HG02884 (cell line): ENCODE results near the gene ANKRD13D.

ENCODE experiments used
- ATAC-seq: cut with Tn5 transposase; IDR thresholded peaks from one replicate; pipeline ENCODE4 v1.9.1; 2021; ENCODE audit warnings: mild to moderate bottlenecking, moderate library complexity; ENCODE audit not compliant: unreplicated experiment

Gene ANKRD13D

DNA sequence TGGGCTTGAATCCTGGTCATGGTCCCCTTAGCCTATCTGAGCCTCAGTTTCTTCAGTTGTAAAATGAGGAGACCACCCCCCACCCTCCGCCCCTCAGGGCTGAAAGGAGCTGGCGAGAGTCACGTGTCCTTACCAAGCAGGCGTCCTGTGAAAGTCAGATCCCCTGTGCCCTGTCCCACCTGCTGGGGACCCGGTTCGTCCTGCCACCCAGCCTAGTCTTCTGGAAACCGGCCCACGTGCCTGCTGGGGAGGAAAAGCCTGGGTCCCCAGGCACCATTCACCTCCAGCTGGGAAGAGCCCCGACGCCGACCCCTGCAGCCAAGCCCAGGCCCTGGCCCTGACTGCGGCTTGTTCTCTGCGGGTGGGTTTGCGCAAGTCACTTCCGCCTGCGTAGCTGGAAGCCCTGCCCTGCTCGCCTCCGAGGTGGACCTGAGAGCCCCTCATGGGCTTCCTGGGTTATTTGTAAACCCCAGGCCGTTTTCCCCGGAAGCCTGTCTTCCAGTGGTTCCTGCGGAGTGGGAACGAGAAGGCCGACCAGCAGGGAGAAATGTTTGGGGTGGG lies 13.5 kb downstream of the ANKRD13D start:
- no peak for ATAC-seq

DNA sequence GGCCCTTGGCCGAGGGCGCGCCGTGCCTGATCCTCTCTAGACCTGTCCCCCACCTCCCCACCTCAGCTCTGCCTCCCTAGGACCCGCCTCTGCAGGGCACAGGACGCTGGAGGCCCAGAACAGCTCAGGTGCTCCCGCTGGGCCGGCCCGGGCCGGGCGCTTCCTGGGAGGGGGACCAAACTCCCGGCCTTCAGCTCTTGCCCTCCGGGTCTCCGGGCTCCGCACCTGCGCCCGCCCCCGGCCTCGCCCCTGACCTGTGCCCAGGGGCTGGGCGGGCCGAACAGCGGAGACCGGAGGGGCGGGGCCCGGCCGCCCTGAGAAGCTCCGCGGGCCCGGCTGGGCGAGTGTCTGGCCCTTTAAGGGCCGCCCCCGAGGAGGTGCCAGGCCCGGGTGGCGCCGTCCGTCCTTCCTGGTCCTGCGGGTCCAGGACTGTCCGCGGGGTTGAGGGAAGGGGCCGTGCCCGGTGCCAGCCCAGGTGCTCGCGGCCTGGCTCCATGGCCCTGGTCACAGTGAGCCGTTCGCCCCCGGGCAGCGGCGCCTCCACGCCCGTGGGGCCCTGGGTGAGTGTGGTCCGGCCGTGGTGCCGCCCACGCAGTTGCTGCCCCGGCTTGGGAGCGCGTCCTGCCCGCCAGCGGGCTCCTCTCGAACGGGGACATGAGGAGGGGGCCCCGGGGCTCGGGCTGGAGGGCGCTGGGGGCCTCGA lies 14.2 kb downstream of the ANKRD13D start, which contains the start of gene SSH3:
TSS of gene SSH3 (plus strand) at position 399 of the 703 bp plus-strand sequence. CDS start at position 495, 96 bp downstream.
- no peak for ATAC-seq

DNA sequence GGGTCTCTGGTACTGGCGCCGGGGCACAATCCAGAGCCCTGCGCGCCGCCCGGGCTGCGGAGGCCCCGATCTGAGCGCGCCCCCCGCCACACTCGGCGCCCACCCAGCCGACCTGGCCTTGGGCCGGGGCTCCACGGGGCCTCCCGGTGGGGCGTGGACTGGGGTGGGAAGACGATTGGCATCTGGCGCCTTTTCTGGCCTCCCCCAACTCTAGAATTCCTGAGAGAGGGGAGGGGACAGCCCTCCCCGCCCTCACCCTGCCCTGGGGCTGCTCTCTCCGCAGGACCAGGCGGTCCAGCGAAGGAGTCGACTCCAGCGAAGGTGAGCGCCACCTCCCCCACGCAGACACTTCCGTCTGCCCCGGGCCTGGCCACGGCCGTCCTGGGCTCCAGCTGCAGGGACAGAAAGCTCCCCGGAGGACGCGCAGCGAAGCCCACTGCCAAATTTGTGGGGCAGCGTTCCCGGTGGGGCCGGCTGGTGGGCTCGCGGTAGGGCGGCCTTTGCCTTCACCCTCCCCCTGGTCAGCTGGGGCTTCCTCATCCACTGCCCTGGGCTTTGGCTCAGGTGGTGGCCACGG lies 14.8 kb downstream of the ANKRD13D start:
- no peak for ATAC-seq

DNA sequence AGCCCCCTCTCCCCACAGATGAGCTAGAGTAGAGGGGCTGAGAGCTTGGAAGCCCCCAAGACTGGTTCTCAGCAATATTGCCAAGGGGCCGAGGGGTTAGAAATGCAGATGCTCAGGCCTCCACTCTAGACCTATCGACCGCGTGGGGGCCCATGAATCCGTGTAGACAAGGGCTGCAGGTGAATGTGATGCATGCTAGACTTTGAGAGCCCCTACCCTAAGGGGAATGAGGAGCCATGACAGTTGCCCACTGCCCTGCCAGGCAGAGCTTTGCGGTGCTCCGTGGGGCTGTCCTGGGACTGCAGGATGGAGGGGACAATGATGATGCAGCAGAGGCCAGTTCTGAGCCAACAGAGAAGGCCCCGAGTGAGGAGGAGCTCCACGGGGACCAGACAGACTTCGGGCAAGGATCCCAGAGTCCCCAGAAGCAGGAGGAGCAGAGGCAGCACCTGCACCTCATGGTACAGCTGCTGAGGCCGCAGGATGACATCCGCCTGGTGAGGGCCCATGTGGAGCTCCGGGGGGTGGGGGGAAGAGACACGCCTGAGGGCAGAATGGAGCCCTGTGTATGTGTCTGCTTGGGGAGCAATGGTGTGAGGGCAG lies 15.5 kb downstream of the ANKRD13D start:
- ATAC-seq = no peak

DNA sequence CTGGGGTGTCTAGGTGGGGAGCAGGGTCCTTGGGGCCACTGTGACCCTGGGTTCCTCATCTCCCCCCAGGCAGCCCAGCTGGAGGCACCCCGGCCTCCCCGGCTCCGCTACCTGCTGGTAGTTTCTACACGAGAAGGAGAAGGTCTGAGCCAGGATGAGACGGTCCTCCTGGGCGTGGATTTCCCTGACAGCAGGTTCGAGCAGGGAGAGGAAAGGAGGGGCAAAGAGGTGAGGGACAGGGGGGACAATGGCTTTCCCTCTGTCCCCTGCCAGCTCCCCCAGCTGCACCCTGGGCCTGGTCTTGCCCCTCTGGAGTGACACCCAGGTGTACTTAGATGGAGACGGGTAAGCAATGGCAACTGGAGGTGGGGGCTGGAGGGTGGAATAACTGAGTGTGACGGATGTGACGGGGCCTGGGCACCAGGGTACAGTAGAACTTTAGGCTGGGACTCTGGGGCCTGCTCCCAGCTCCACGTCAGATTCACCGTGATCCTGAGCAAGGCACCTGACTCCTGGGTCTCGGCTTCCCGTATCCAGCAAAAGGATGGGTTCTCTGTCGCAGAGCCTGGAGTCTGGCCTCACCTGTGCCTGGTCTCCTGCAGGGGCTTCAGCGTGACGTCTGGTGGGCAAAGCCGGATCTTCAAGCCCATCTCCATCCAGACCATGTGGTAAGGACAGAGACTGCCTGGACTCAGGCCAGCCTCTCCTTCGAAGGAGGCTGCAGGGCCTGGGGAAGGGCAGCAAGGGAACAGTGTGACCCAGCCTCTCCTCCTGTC lies 17.9 kb downstream of the ANKRD13D start:
- ATAC-seq = no peak

DNA sequence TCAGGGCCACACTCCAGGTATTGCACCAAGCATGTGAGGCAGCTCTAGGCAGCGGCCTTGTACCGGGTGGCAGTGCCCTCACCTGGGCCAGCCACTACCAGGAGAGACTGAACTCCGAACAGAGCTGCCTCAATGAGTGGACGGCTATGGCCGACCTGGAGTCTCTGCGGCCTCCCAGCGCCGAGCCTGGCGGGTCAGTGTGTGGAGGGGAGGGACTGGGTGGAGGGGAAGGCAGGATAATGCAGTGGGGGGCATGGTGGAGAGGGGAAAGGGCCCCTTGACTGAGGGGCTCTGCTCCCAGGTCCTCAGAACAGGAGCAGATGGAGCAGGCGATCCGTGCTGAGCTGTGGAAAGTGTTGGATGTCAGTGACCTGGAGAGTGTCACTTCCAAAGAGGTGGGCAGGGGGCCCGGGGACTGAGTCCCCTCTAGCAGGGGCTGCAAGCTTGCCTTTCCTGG lies 18.5 kb downstream of the ANKRD13D start:
- ATAC-seq = no peak

DNA sequence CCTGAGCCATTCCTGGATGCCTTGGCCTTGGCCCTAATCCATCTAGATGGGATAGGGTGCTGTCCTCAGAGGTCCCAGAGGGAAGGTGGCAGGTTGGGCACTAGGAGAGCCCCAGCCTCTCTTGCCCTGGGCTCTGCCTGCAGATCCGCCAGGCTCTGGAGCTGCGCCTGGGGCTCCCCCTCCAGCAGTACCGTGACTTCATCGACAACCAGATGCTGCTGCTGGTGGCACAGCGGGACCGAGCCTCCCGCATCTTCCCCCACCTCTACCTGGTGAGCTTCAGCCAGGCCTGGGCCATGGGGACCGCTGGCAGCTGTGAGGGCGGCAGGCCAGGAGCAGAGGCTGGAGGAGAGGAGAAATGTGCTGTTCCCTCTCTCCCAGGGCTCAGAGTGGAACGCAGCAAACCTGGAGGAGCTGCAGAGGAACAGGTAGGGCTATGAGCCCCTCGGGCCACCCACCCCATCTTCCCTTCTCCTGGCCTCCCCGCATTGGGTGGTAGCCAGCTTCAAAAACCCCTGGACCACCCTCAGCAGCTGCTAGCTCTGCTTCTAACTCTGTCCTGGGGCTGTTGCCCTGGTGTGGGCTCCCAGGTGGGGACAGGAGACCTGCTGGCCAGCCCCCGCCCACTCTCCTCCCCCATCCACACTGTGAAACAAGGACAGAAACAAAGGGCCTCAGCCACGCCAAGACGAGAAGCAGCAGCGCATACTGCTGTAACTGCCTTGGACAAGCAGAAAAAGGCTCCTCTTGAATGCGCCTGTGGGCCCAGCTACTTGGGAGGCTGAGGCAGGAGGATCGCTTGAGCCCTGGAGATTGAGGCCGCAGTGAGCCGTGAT lies 19.1 kb downstream of the ANKRD13D start:
- ATAC-seq = no peak

DNA sequence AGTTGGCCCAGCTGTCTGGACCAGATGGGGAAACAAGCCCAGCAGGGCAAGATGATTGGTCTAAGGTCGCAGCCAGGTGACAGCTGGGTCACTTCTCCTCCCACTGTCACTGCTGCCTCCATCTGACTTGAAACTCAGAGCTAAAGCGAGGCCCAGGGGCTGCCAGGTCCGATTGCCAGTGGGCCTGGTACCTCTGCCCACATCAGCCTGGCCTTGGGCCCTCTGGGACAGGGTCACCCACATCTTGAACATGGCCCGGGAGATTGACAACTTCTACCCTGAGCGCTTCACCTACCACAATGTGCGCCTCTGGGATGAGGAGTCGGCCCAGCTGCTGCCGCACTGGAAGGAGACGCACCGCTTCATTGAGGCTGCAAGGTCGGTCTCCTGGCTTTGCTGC lies 20.1 kb downstream of the ANKRD13D start:
- ATAC-seq = no peak

DNA sequence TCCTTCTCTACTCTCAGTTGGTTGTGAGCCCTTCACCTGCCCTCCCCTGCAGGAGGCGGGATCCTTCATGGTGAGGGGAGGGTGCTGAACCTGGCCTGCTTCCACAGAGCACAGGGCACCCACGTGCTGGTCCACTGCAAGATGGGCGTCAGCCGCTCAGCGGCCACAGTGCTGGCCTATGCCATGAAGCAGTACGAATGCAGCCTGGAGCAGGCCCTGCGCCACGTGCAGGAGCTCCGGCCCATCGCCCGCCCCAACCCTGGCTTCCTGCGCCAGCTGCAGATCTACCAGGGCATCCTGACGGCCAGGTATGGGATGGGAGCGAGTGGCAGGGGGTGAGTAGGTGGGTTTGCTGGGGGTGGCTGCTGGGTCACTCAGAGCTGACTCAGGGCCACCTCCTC lies 20.6 kb downstream of the ANKRD13D start:
- ATAC-seq = no peak

DNA sequence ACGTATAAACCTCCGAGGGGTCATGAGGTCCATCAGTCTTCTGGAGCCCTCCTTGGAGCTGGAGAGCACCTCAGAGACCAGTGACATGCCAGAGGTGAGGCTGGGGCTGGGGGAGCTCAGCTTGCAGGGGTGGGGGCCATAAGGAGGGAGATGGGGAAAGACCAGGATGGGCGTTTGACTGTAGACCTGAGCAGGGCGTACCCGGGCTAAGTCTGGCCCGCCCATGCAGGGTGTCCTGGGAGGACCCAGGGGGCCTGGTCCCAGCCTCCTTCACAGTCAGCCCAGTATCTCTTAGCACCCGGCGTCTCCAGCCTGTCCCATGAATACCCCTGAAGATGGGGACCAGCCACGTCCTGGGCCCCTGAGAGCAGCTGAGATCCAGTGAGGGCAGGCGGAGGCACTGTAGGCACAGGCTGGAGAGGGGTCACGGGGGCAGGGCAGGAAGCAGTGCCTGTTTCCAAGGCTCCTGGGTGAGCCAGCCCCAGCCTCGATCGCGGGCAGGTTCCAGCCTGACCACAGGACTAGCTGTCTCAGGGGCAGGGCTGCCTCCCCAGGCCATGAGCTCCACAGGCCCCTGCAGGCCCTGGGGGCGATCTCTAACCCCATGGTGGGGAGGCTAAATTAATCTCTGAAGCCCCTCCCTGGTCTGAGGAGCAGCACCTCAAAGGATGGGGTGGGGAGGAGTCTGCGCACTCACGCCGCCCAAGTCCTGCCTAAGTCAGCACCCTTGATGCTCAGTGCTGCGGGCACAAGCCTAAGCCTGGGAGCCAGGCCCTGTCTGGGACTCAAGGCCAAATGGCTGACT lies 21.3 kb downstream of the ANKRD13D start:
- no peak for ATAC-seq

DNA sequence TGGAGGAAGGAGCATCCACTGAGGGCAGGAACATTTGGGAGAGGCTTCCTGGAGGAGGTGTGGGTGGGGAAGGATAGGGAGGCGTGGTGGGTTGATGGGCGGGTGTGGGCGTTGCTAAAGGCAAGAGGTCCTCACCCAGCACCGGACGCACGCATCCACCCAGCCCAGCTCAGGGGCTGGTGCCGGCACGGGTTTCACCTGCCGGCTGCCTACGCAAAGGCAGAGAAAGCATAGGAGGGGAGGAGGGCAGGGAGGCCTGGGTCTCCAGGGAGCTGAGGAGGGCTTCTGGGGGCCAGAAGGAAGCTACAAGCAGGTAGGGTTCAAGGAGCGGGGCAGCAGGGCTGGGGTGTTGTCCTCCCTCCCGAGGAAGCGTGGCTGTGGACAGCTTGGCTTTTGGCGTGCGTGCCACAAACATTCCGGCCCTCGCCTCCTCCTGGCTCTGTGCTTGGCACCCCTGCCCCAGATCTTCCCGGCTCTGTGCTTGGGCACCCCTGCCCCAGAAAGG lies 22.0 kb downstream of the ANKRD13D start:
- no peak for ATAC-seq

DNA sequence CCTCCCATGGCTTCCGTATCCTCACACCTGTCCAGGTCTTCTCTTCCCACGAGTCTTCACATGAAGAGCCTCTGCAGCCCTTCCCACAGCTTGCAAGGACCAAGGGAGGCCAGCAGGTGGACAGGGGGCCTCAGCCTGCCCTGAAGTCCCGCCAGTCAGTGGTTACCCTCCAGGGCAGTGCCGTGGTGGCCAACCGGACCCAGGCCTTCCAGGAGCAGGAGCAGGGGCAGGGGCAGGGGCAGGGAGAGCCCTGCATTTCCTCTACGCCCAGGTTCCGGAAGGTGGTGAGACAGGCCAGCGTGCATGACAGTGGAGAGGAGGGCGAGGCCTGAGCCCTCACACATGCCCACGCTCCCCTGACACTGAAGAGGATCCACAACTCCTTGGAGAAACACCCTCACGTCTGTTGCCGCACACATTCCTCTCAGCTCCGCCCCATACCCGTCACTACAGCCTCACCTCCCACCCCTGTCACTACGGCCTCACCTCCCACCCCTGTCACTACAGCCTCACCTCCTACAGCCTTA lies 22.5 kb downstream of the ANKRD13D start:
- ATAC-seq = no peak

DNA sequence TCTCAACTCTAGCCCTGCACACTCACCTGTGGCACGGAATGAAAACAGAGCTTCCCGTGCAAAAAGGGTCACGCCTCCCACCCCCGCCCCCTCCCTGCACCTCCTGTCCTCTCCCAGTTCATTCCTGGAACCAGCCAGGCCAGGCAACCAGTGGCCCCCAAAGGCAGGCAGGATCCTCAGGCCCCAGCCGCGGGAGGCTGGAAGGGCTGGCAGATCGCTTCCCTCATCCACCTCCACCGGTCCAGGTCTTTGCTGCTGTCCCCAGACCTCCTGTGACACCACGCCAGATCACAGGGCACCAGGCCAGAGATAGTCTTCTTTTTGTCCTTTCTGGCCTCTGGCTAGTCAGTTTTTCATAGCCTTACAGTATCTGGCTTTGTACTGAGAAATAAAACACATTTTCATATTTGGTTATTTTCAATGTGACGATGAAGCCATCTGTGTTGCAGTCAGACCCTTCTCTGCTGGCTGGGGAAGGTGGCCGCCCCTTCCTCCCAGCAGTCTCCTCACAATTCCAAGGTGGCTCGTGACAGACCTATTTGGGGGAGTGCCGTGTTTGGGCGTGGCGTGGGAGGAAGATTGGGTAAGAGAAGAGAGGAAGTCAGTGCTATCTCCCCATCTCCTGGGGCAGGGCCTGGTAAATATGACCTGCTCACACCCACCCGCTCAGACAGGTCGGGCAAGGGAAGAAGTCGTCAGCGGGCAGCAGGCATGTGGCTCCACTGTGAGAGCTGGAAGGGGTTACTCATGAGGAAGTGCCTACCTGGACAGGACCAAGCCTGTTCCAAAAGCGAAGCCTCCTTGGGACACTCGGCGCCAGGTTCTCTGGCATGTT lies 23.3 kb downstream of the ANKRD13D start:
- ATAC-seq = no peak

DNA sequence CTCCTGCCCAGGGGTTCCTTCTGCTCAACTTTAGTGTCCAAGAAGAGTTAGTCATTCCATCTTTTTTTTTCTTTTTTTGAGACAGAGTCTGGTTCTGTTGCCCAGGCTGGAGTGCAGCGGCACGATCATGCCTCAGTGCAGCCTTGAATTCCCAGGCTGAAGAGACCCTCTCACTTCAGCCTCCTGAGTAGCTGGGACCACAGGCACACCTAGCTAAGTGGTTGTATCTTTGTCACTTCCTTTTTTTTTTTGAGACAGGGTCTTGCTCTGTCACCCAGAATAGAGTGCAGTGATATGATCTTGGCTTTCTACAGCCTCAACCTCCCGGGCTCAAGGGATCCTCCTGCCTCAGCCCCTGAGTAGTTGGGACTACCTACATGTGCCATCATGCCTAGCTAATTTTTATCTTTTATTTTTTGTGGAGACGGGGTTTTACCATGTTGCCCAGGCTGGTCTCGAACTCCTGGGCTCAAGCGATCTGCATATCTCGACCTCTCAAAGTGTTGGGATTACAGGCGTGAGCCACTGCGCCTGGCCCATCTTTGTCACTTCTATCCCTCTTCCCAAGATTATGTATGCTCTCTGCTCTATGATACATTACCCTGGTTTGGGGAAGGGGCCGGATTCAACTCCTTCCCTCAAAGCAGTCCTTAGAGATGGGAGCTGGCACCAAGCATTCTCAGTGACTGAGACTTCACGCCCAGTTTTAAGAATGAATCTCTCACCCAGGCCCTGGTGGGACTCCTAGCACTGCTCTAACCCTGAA lies 24.2 kb downstream of the ANKRD13D start:
- no peak for ATAC-seq

DNA sequence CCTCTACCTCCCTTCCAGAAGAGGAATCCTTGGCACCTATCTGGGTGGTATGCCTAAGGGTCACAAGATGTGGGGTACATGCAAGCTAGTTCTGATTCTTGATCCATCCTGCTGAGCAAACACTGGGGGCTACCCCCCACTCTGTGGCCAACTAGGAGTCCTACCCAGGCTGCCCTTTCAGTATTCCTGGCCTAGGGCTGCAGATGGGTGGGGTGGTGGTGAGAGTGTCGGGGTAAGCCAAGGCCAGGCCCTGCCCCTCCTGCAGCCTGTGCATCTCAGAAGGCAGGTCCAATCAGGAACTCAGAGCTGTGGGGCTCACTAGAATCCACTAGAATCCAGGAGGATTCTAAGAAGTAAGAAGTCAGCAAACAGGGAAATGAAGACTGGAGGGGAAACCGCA lies 25.1 kb downstream of the ANKRD13D start:
- no peak for ATAC-seq

DNA sequence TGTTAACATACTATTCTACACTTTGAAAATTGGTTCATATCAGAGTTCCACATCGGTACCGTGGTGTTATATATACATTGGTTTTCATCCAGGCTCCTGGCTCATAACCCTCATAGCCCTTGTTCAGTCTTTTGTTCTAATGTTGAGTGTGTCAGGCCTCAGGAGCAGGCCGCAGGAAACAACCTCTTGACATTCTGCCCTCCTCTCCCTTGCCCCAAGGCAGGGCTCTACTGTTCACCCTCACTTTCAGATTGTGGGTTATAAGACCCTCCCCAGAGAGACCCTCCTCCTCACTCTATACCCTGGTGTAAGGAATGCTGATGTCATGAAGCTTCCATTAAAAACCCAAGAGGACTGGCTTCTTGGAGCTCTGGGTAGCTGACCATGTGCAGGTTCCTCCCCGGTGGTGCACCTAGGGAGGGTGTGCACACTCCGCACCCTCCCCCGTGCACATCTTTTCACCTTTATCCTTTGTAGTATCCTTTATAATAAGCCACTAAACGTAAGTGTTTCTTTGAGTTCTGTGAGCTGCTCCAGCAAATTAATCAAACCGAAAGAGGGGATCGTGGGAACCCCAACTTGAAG lies 26.3 kb downstream of the ANKRD13D start:
- ATAC-seq = no peak

DNA sequence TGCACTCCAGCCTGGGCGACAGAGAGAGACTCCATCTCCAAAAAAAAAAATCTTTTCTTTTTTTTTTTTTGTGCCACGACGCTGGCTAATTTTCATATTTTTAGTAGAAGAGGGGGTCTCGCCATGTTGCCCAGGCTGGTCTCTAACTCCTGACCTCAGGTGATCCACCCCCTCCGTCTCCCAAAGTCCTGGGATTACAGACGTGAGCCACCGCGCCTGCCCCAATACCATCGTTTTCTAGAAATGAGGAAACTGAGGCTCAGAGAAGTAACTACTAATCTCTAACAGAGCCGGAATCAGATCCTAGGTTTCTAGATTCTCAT lies 27.7 kb downstream of the ANKRD13D start:
- no peak for ATAC-seq
